ENCODE results near the gene RBM44.
"Not testable (repeated sequence)": the region's sequence is repeated elsewhere in the genome, so short reads cannot be mapped to it uniquely, and the experiment has no call there.

RBM44 gene

DNA sequence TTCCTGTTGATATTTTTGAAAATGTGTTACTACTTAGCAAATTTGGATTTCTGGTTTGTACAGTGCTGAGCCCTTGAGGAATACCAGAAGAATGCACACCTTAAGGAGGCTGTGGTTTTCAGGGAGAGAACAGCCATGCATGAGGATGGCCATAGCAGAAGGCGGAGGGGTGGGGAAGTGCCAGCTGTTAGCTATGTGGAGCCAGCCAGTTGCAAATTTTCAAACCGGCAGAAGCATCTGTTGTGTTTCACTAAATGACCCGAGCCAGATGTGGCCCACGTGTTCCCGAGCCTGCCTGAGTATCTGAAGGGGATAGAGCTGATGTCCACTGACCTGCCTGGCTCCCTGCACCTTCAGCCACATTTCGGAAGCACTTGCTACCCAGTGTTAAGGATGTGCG lies 16.4 kb upstream of the RBM44 start:
- DNase-seq (ENCODE audit: low spot score): no peak

DNA sequence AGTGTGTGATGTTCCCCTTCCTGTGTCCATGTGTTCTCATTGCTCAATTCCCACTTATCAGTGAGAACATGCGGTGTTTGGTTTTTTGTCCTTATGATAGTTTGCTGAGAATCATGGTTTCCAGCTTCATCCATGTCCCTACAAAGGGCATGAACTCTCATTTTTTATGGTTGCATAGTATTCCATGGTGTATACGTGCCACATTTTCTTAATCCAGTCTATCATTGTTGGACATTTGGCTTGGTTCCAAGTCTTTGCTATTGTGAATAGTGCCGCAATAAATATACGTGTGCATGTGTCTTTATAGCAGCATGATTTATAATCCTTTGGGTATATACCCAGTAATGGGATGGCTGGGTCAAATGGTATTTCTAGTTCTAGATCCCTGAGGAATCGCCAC lies 14.9 kb upstream of the RBM44 start:
- DNase-seq (ENCODE audit: low spot score): not testable (repeated sequence)

DNA sequence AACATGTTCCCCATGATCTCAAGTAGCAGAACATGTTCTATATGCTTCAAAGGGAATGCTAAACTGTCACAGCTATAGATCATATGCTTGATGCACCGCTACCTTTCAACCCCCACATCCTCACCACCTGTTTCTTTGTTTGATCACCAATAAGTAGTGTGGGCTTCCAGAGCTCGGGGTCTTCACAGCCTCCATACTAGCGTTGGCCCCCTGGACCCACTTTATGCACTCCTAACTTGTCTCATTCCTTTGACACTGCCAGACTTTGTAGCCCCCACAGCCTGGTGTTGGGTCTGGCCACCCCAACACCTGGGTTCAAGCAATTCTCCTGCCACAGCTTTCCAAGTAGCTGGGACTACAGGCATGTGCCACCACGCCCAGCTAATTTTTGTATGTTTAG lies 11.6 kb upstream of the RBM44 start:
- DNase-seq (ENCODE audit: low spot score): no peak

DNA sequence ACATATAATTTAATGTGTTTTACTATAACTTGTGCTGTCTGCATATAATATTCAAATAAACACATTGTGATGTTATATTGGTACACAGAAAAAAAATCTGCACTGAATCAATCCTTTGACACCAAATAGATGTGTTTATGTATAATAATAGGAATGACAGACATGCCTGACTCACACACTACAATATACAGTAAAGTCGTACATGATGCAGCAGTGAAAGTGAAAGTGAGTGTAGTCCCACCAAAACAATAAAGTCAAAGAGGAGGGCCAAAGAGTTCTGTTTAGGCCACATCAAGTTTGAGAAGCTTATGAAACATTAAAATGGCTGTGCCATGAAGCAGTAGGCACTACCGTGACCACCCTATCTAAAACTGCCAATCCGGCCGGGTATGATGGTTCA lies 8.2 kb upstream of the RBM44 start:
- no peak for DNase-seq (ENCODE audit: low spot score)

DNA sequence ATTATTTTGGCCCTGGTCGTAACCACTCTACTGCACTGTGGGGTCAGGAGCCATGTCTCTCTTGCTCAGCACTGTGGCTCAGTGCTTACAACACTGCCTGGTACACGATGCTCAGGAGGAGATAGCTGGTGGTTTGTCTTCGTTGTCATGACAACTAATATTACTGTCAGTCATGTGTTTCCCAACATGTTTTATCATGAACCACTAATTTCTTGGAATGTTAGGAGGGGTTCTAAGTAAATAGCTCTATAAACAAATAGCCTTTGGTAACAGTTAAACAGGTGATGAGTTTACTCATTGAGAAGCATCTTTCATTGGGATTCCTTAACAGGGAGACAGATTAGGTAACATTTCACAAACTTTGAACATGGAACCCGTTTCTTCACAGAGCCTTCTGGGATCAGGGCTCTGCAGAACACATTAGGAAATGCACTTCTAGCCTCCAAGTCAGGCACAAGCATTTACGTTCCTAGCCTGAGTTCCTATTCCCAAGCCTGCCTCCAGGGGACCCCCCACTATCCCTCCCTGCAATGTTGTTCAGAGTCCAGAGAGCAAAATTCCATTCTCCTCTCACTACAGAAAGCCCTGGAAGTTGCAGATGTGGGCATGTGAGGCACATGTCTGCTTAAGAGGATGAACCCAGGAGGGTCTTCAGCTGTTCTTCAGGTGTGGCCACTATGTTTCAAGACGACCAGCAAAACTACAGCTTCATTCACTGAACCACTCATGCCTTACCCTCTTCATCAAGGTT lies 6.4 kb upstream of the RBM44 start:
- no peak for DNase-seq (ENCODE audit: low spot score)

DNA sequence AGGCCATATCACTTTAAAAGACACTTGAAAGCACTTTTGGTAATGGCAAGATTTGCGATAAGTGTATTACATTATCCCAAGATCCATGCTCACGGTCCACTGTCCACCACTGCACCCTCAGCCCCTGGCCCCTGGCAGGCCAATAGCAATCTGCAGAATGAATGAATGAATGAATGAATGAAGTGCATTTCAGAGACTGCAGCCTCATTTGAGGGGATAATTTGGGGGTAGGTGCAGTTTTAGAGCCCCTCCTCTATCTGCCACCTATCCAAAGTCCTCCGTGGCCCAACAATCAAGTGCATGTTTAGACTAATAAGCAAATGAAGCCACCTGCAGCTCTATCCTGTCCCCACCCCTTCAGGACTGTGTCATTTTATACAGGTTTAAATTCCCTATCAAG lies 1.3 kb upstream of the RBM44 start:
- no peak for DNase-seq (ENCODE audit: low spot score)

DNA sequence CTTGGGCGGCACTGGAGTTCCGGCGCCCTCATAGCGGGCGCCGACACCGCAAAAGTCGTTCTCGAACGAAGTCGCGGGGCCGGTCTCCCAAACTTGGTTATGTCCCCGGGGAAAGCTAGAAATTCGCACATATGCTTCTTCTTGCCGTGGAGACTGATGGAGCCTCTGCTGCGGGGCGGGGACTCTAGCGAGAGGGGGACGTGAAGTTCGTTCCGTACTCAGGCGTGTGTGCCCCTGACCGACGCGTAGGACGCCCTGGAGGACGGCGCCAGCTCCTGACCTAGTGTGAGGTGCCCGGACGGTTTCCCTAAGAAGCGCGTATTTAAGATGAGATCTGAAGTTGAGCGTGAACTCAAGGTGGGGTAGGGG lies 465 bp downstream of the RBM44 start:
- DNase-seq (ENCODE audit: low spot score): no peak

DNA sequence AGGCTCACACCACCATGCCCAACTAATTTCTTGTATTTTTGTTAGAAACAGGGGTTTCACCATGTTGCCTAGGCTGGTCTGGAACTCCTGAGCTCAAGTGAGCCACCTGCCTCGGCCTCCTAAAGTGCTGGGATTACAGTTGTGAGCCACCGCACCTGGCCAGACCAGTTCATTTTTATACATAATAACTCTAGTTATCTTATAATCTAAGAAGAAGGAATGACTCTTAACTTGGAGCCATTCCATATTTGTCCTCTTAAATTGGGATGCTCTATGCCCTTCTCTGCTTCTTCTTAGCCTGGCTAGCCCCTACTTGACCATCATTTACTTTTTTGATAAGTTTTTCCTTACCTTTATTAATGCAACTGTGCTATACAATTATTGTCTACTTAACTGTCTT lies 2.9 kb downstream of the RBM44 start:
- DNase-seq (ENCODE audit: low spot score): no peak

DNA sequence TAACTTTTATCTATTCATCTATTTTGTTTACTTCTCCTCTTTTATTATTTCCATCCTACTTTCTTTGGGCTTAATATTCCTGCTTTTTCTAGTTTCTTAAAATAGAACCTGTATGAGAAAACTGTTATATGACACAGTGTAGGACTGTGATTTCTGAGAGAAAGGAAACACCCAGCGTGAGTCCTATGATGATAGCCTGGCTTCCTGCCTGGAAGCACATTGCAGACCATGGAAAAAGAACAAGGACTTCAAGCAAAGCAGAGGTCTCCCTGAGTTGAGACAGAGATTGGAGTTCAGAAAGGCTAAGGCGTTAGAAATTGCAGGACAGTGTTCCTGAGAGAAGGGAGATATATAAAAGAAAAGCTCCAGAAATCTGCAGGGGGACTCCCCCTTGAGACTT lies 7.8 kb downstream of the RBM44 start:
- DNase-seq (ENCODE audit: low spot score): no peak

DNA sequence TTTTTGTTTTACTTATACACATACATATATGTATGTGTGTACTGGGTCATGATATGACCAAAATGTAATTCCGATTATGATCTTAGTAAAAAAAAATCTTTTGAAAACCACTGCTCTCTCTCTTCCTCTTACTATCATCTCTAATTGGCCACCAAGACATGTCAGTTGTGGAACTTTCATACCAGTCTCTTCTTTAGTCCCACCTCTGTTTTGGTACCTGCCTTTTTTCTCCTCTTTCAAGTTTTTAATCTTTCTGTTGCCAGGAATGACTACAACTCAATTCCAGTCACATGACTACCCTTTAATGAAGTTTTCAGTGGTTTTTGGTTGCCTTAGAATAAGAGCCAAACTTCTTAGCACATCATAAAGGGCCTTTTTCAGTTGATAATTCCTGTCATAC lies 17.1 kb downstream of the RBM44 start:
- DNase-seq (ENCODE audit: low spot score): no peak

DNA sequence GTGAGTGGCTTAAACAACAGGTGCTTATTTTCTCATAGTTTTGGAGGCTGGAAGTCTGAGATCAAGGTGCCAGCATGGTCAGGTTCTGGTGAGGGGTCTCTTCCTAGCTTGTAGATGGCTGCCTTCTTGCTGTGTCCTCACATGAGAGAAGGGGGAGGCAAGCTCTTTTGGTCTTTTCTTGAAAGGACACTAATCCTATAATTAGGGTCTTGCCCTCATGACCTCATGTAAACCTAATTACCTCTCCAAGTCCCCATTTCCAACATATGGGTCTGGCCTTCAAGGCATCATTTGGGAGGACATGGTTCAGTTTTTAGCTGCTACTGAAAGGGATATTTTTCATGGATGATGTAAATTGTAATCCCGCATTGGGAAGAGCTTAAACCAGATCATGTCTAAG lies 18.0 kb downstream of the RBM44 start:
- no peak for DNase-seq (ENCODE audit: low spot score)

DNA sequence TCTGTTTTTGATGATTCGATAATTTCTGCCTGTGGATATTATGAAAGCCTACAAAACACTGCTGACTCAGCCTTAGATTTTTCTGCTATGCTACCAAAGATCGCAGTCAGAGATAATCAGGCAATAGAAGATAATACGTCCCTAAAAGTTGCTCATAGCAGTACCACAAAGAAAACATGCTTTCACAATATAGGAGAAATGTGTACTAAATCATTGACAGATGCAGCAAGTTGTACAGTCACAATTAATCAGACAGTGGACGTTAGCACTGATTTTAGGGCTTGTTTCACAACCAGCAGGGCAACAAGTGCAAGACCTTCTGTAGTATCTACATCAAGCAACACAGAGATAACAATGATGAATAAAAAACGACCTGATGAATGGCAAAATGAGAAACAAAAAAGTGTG lies 19.5 kb downstream of the RBM44 start:
- no peak for DNase-seq (ENCODE audit: low spot score)

DNA sequence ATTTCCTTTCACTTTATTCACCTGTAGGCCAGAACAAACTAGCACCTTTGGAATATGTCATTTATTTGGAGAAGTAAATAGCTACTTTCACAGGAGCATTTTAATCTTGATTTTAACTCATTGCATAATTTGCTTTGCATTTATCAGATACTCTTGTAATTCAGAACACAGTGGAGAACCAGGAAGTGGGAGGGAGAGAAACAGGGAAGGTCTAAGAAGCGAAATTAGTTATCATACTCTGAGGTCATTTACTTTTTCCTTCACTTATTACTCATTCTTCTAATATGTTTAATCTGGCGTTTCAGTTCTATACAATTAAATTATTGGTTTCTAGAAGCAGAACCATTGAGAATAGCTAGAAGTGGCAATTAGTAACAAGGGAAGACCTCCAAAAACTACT lies 20.7 kb downstream of the RBM44 start:
- no peak for DNase-seq (ENCODE audit: low spot score)

DNA sequence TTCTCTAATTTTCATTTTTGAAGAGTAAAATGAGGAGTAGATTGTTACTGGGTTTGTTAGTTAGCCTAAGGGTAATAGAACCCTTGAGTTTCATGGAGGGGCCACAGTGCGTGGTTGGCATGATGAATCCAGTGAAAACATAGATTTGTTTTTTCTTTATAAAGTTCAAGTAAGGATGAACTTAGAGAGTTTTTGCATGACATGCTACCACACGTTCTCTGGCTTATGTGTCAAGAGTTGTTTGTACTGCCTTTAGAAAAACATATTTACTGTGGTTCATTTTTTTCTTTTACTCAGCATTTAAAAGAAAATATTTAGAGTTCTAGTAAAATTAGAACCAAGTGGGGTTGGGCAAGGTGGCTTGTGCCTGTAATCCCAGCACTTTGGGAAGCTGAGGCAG lies 21.8 kb downstream of the RBM44 start:
- DNase-seq (ENCODE audit: low spot score): no peak

DNA sequence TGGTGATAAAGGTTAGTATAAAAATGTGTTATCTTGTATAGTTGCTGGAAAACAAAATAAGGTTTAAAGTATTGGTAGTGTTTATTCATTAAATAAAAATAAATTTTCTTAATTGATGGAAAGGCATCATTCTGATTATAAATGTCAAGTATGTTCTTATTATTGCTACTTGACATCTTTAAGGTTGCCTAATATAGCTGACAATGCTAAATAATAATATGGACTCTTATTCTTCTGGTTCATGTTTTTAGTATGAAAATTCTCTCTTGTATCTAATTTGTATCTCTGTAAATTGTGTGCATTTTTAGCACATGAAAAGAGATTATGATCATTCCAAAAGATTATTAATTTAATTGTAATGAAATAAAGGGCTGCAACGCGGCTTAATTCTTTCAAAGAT lies 25.0 kb downstream of the RBM44 start:
- DNase-seq (ENCODE audit: low spot score): no peak

DNA sequence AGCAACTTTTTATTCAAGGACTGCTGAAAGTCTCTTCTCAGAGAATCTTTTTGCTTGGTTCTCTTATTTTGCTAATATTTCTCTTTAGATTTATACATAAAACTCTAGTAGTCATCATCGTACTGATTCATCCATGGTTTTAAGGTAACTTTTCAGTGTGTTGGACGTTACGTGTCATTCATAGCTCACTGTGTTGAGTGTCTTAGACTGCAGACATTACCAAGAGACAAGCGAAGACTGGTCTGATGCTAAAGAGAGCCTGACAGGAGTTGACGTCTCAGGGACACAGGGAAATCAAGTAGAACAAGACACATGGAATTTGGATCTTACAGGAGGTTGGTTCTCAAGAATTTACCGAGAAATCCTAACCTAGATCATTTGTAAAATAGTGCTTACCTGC lies 25.5 kb downstream of the RBM44 start:
- DNase-seq (ENCODE audit: low spot score): no peak

DNA sequence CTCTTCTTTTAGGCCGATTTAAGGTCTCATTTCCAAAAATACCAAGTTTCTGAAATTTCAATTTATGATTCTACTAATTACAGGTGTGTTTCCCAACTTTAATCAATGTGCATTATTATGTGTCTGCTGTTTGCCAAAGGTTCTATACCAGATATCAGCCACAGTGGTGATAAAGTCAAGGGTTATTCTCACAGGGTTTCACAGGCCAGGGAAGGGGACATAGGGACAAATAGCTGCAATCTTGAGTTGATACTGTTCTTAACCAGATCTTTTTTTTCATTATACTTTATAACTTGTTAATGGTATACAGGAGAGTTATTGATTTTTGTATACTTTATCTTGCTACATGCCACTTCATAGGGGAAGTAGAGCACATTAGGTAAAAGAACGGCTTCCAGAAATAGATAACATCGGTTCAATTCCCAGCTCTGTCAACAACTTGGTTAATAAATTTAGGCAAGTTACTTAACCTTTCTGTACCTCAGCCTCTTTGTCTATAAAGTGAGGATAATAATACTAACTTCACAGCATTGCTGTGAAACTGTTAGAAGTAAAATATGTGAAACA lies 28.9 kb downstream of the RBM44 start:
- no peak for DNase-seq (ENCODE audit: low spot score)

DNA sequence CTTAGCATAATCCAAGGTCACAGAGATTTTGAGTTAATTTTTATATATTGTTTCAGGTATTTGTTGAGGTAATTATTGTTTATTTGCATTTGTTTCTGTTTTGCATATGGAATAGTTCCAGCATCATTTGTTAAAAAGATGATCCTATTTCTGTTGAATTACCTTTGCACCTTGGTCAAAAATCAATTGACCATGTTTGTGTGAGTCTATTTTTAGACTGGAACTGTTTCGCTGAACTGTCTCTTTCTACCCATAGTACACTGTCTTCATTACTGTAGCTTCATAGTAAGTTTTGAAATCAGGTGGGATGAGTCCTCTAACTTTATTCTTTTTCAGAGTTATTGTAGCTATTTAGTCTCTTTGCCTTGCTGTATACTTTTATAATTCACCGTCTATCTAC lies 31.9 kb downstream of the RBM44 start:
- no peak for DNase-seq (ENCODE audit: low spot score)

DNA sequence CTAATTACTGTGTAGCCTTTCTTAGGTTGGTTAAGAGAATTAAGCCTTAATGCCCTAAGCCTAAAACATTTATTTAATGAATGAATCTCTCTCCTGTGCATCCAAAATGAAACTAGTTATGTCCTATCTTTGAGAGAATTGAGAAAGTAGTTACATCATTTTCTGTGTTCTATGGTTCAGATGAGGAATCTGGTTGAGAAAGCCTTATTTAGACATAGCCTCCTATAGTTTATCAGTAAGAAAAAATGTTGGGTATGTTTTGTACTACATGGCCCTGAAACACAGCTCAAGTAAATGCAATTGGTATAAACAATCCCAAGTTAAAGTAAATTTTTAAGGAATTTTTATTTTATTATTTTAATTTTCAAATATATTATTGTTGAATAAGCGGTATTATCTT lies 35.0 kb downstream of the RBM44 start:
- no peak for DNase-seq (ENCODE audit: low spot score)

DNA sequence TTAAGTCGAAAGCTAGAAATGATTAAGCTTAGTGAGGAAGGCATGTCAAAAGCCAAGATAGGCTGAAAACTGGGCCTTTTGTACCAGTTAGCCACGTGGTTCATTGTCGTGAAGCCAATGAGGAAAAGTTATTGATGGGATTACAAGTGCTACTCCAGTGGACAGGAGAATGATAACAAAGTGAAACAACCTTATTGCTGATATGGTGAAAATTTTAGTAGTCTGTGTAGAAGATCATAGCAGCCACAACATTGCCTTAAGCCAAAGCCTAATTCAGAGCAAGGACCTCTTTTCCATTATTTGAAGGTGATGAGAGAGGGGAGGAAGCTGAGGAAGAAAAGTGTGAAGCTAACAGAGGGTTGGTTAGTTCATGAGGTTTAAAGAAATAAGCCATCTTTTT lies 36.8 kb downstream of the RBM44 start:
- no peak for DNase-seq (ENCODE audit: low spot score)

DNA sequence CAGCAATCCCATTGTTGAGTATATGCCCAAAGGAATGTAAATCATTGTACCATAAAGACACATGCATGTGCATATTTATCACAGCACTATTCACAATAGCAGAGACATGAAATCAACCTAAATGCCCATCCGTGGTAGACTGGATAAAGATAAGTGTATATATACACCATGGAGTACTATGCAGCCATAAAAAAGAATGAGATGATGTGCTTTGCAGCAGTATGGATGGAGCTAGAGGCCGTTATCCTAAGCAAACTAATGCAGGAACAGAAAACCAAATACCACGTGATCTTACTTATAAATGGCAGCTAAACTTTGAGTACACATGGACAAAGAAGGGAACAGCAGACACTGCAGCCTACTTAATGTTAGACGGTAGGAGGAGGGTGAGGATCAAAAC lies 42.5 kb downstream of the RBM44 start:
- no peak for DNase-seq (ENCODE audit: low spot score)

DNA sequence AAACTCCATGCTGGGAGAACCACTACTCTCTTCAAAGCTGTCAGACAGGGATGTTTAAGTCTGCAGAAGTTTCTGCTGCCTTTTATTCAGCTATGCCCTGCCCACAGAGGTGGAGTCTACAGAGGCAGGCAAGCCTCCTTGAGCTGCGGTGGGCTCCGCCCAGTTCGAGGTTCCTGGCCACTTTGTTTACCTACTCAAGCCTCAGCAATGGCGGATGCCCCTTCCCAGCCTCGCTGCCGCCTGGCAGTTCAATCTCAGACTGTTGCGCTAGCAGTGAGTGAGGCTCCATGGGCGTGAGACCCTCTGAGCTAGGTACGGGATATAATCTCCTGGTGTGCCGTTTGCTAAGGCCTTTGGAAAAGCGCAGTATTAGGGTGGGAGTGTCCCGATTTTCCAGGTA lies 50.4 kb downstream of the RBM44 start:
- not testable (repeated sequence) for DNase-seq (ENCODE audit: low spot score)

DNA sequence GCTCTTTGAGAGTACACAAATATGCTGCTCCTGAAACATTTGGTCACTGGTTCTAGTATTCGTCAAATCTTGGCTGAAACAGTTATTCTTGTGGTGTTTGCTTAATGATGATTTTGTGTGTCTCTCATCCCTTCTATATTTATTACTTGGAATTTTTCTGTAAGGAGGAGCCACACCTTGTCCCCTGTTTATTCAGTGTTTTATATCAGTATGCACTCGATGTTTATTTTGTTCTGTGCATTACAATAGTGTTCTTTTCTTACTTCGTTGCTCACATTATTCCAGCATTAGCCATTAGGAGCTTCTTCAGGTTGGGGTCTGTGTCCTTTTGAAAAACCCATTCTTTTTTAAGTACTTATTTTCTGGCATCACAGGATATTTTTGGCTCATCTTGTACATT lies 55.7 kb downstream of the RBM44 start:
- DNase-seq (ENCODE audit: low spot score): no peak

DNA sequence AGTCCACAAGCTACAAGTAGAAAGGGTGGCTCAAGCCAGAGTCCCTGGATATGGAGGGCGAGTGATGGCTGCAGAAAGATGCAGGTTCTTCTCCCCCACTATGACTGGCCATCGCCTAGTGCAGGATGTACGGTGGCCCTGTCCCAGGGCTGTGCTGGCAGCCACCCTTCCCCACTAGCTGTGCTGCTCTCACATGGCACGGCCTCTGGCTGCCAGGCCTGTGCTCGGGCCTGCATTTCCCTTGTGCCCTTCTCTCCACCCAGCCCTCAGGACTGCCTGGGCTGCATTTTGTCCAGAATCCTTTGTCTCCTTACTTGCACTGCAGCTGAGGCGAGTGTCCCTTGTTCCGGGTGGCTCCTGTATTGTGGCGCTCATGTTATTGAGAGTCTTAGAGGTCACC lies 59.2 kb downstream of the RBM44 start:
- no peak for DNase-seq (ENCODE audit: low spot score)

Data from D341Med (cell line).